ENCODE data around the gene KCNE4.

Gene KCNE4

GRCh38 chr2:223051693-223052289 is at the start of gene KCNE4:
TSS of gene KCNE4 (plus strand) at chr2:223052190. CDS start at chr2:223052831, 641 bp downstream.
- TF ChIP-seq, protein P1, sequence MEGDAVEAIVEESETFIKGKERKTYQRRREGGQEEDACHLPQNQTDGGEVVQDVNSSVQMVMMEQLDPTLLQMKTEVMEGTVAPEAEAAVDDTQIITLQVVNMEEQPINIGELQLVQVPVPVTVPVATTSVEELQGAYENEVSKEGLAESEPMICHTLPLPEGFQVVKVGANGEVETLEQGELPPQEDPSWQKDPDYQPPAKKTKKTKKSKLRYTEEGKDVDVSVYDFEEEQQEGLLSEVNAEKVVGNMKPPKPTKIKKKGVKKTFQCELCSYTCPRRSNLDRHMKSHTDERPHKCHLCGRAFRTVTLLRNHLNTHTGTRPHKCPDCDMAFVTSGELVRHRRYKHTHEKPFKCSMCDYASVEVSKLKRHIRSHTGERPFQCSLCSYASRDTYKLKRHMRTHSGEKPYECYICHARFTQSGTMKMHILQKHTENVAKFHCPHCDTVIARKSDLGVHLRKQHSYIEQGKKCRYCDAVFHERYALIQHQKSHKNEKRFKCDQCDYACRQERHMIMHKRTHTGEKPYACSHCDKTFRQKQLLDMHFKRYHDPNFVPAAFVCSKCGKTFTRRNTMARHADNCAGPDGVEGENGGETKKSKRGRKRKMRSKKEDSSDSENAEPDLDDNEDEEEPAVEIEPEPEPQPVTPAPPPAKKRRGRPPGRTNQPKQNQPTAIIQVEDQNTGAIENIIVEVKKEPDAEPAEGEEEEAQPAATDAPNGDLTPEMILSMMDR (IDR thresholded peaks at IDR 0.05; ENCODE audit: low read depth, low read length) = no peak
- peak within 1 kb of the TSS; percentile 70 for H3K4me3 ChIP-seq (ENCODE audit: low read depth, low read length)

DNA sequence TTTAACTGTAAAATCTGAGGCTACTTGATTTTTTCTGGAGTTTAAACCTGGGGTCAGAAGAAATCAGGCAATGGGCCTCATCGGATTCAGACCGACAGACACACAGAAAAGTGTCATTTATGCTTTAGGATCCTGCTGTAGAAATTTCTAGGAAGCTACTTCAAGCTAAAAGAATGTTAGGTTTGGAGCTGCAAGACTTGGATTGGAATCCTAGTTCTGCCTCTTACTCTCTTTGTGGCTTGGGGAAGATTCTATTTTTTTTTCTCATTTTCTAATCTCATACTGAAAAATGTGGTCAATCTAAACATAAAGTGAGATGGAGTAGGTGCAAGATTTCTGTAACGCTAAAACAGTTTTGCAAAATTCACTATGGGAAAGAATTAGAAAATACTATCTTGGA is 48.8 kb upstream of the KCNE4 start:
- no peak overlapping the region for H3K4me3 ChIP-seq (ENCODE audit: low read depth, low read length)
- TF ChIP-seq, protein P1 (IDR thresholded peaks at IDR 0.05; ENCODE audit: low read depth, low read length) = no peak

GRCh38 chr2:223005496-223005895 is 46.5 kb upstream of the KCNE4 start:
- TF ChIP-seq, protein P1 (IDR thresholded peaks at IDR 0.05; ENCODE audit: low read depth, low read length) = no peak
- H3K4me3 ChIP-seq (ENCODE audit: low read depth, low read length) = no peak overlapping the region

DNA sequence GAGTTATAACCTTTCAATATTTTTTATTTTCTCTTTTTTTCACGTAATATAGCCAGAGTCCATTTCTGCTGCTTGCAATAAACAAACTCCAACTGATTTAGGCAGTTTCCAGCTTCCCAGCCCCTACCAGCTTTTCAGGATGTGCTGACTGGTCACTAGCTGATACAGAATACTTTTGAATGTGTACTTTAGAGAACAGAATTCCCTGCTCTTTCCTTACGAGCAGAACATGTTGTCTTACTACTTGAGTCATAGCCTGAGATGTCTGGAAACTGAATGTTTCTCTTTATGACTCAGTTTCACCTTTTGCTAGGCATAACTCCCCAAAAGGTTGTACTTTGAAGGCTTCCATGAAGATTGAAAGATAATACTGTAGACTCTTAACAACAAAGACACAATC is 44.5 kb upstream of the KCNE4 start:
- H3K4me3 ChIP-seq (ENCODE audit: low read depth, low read length) = no peak overlapping the region
- TF ChIP-seq, protein P1 (IDR thresholded peaks at IDR 0.05; ENCODE audit: low read depth, low read length) = no peak

GRCh38 chr2:223008162-223008561 is 43.8 kb upstream of the KCNE4 start:
- TF ChIP-seq, protein P1 (IDR thresholded peaks at IDR 0.05; ENCODE audit: low read depth, low read length) = no peak
- H3K4me3 ChIP-seq (ENCODE audit: low read depth, low read length) = no peak overlapping the region

DNA sequence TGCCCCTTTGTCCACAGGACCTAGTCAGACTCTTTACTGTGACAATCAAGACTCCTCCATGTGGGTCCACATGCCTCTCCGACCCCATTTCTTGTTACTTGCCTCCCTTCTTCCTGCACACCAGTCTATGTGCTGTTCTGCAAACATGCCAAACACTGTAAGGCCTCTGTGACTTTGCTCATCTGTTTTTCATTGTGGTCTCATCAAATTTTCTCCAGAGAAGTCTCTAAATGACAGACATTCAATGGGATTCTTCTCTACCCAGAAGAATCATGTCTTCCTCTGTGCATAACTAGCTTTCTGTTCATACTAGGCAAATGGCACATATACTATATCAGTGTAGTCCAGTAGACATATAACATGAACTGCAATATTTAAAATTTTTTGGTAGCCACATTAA is 43.0 kb upstream of the KCNE4 start:
- H3K4me3 ChIP-seq (ENCODE audit: low read depth, low read length) = no peak overlapping the region

GRCh38 chr2:223010641-223011040 is 41.3 kb upstream of the KCNE4 start:
- no peak overlapping the region for H3K4me3 ChIP-seq (ENCODE audit: low read depth, low read length)
- TF ChIP-seq, protein P1 (IDR thresholded peaks at IDR 0.05; ENCODE audit: low read depth, low read length) = no peak

More for the DNA sequence above, 43.0 kb upstream of the KCNE4 start:
- TF ChIP-seq, protein P1 (IDR thresholded peaks at IDR 0.05; ENCODE audit: low read depth, low read length) = no peak
